AG04450 (cell line): ENCODE measurements around the gene QRICH1. TPM values are rescaled to one million over a fixed set of nuclear protein-coding genes. Genes with fewer than 3 reads are reported as not detected.
A peak's percentile ranks its signal among the peaks of the same experiment; 100 is the strongest.

Experiments
- CTCF ChIA-PET: fragments of 300-600, 350-600 bp; formaldehyde crosslinking; extraction: SDS; loops from one replicate; lab custom pipeline; 2022; ENCODE audit warnings: antibody characterized with exemption, inconsistent platforms; lab: Charles Lee
- POLR2A ChIA-PET: fragments of 350-600 bp; formaldehyde crosslinking; extraction: SDS; loops from one replicate; lab custom pipeline; 2021; ENCODE audit warnings: antibody characterized with exemption, inconsistent platforms; lab: Yijun Ruan, JAX
- DNase-seq: peaks from one replicate; pipeline ENCODE4 v3.0.0-alpha.2; 2011; ENCODE audit warnings: low read depth, low spot score
- H3K27ac ChIP-seq: one replicate; pipeline ENCODE4 v1.5.1; 2012; ENCODE audit warnings: low read depth, low read length, control low read depth
- H3K27me3 ChIP-seq: one replicate; pipeline ENCODE4 v1.6.0; 2012; ENCODE audit warnings: low read length; ENCODE audit not compliant: control insufficient read depth, insufficient read depth
- H3K4me3 ChIP-seq: 2 replicates; pipeline ENCODE4 v1.5.1; 2011; ENCODE audit warnings: mild to moderate bottlenecking, low read depth, low read length, control low read depth
- H3K9me3 ChIP-seq: 2 replicates; pipeline ENCODE4 v1.5.1; 2012; ENCODE audit warnings: low read length; ENCODE audit not compliant: control insufficient read depth, insufficient read depth
- CTCF ChIP-seq: IDR thresholded peaks from 2 replicates; pipeline ENCODE4 v1.5.1; 2011; ENCODE audit warnings: low read depth, low read length, control low read depth, inconsistent platforms
- polyA plus RNA-seq: library from polyadenylated mRNA; depleted of rRNA; stranded (reverse); fragments of >200 nt; gene quantifications from 2 replicates; pipeline ENCODE4 v1.2.3, GENCODE V29; 2011

QRICH1 gene
- polyA plus RNA-seq, 1 experiment: 69.7 TPM

GRCh38 chr3:49007771-49008528, 85.9 kb downstream of the QRICH1 start:
- Histone ChIP-seq H3K9me3 (peaks cover 4% of the 10 kb centered on the region; the same call in 1 of the 2 replicates), H3K27me3 (no peaks in the 10 kb centered on the region), H3K27ac (peak overlapping the region; percentile 98), H3K4me3 (peak overlapping the region; percentile 93)
- no peak for TF ChIP-seq CTCF
- CTCF ChIA-PET: interaction anchor here (1.0 to 2.8 kb wide), 9 partner anchors 9 to 268 kb away, joined by 3 to 24 read pairs (median 5); partner anchors contain the start of genes NDUFAF3 and P4HTM
- POLR2A ChIA-PET: interaction anchor here (0.5 to 4.5 kb wide), 18 partner anchors 9 to 969 kb away, joined by 3 to 74 read pairs (median 6); partner anchors contain the start of genes ARIH2, ATRIP, DALRD3 and IMPDH2
- peak; percentile 62 for DNase-seq

- DNase-seq: peak; percentile 96
- ChIA-PET CTCF (interaction anchor here (0.9 to 2.8 kb wide), 9 partner anchors 10 to 267 kb away, joined by 3 to 24 read pairs (median 5); partner anchors contain the start of genes NDUFAF3, P4HTM and QRICH1), POLR2A (interaction anchor here (0.6 to 4.5 kb wide), 18 partner anchors 10 to 969 kb away, joined by 3 to 74 read pairs (median 6); partner anchors contain the start of genes ARIH2, ATRIP, DALRD3 and IMPDH2)
- Histone ChIP-seq H3K27me3 (no peaks in the 10 kb centered on the region), H3K27ac (peak within 1 kb of the TSS; percentile 98), H3K4me3 (peak within 1 kb of the TSS; percentile 93), H3K9me3 (peaks cover 4% of the 10 kb centered on the region; the same call in 1 of the 2 replicates)
- peak; percentile 35; the same call in 1 of the 2 replicates for TF ChIP-seq CTCF
Observed at GRCh38 chr3:49007068-49007770, 86.7 kb downstream of the QRICH1 start, which contains the start of gene WDR6. Gene WDR6, plus strand, starts transcription at chr3:49007391. Its CDS starts 41 bp downstream, at chr3:49007432.

GRCh38 chr3:49006408-49007067, 87.3 kb downstream of the QRICH1 start:
- H3K4me3 ChIP-seq: peak overlapping the region; percentile 93
- no peak for TF ChIP-seq CTCF
- no peaks in the 10 kb centered on the region for H3K27me3 ChIP-seq
- POLR2A ChIA-PET: interaction anchor here (0.6 to 4.5 kb wide), 16 partner anchors 10 to 759 kb away, joined by 3 to 74 read pairs (median 6); partner anchors contain the start of genes ARIH2, ATRIP, DALRD3 and IMPDH2
- no peak for DNase-seq
- CTCF ChIA-PET: interaction anchor here (0.9 to 2.8 kb wide), 7 partner anchors 9 to 89 kb away, joined by 3 to 24 read pairs (median 5); partner anchors contain the start of genes NDUFAF3, P4HTM and QRICH1
- peaks cover 4% of the 10 kb centered on the region; the same call in 1 of the 2 replicates for H3K9me3 ChIP-seq
- H3K27ac ChIP-seq: peak overlapping the region; percentile 98

GRCh38 chr3:49005998-49006397, 87.9 kb downstream of the QRICH1 start:
- no peak for DNase-seq
- Histone ChIP-seq H3K9me3 (peaks cover 4% of the 10 kb centered on the region; the same call in 1 of the 2 replicates), H3K4me3 (peak overlapping the region; percentile 93), H3K27me3 (no peaks in the 10 kb centered on the region), H3K27ac (peak overlapping the region; percentile 98)
- ChIA-PET CTCF (interaction anchor here (0.8 to 2.6 kb wide), 3 partner anchors 16 to 18 kb away, joined by 4 to 18 read pairs (median 17); partner anchors contain the start of genes NDUFAF3 and P4HTM), POLR2A (interaction anchor here (0.6 to 4.5 kb wide), 5 partner anchors 11 to 472 kb away, joined by 7 to 74 read pairs (median 33); partner anchors contain the start of genes DALRD3, IMPDH2, NDUFAF3 and P4HTM)
- TF ChIP-seq CTCF: no peak
